NCI-H2107 (cell line): ENCODE data around the gene TRRAP.

Experiments used
- DNase-seq: peaks from one replicate; lab custom pipeline; 2025; lab: John Stamatoyannopoulos, UW

The TRRAP gene

GRCh38 chr7:98946389-98946788, 68.1 kb downstream of the TRRAP start:
- DNase-seq: no peak

- no peak for DNase-seq
Observed at GRCh38 chr7:98949336-98950044, 71.2 kb downstream of the TRRAP start.

GRCh38 chr7:98955992-98956391, 77.7 kb downstream of the TRRAP start:
- DNase-seq: no peak

- no peak for DNase-seq
Observed at GRCh38 chr7:98956469-98956868, 78.1 kb downstream of the TRRAP start.

GRCh38 chr7:98956937-98957336, 78.6 kb downstream of the TRRAP start:
- no peak for DNase-seq

GRCh38 chr7:98957766-98958165, 79.4 kb downstream of the TRRAP start:
- DNase-seq: no peak

- no peak for DNase-seq
Observed at GRCh38 chr7:98958968-98959367, 80.6 kb downstream of the TRRAP start.

- no peak for DNase-seq
Observed at GRCh38 chr7:98963305-98963704, 85.0 kb downstream of the TRRAP start.

GRCh38 chr7:98964596-98964995, 86.3 kb downstream of the TRRAP start:
- no peak for DNase-seq

GRCh38 chr7:98968621-98969020, 90.3 kb downstream of the TRRAP start:
- no peak for DNase-seq

GRCh38 chr7:98969386-98969785, 91.1 kb downstream of the TRRAP start:
- no peak for DNase-seq

GRCh38 chr7:98970016-98970615, 91.8 kb downstream of the TRRAP start:
- DNase-seq: no peak

- DNase-seq: no peak
Observed at GRCh38 chr7:98970805-98971204, 92.5 kb downstream of the TRRAP start.

GRCh38 chr7:98974205-98974604, 95.9 kb downstream of the TRRAP start:
- DNase-seq: no peak

GRCh38 chr7:98974906-98975816, 96.8 kb downstream of the TRRAP start:
- no peak for DNase-seq

GRCh38 chr7:98976396-98977185, 98.3 kb downstream of the TRRAP start:
- DNase-seq: no peak

- no peak for DNase-seq
Observed at GRCh38 chr7:98978672-98979071, 100.3 kb downstream of the TRRAP start.

GRCh38 chr7:98981701-98982100, 103.4 kb downstream of the TRRAP start:
- DNase-seq: no peak

GRCh38 chr7:98982686-98983085, 104.4 kb downstream of the TRRAP start:
- no peak for DNase-seq

- no peak for DNase-seq
Observed at GRCh38 chr7:98984126-98984525, 105.8 kb downstream of the TRRAP start.

- no peak for DNase-seq
Observed at GRCh38 chr7:98985406-98985805, 107.1 kb downstream of the TRRAP start.

- DNase-seq: no peak
Observed at GRCh38 chr7:98985945-98986344, 107.6 kb downstream of the TRRAP start.
